GM12872 (cell line): ENCODE data around the gene CLNK.

Experiments
- TF ChIP-seq, protein P1 (sequence below): IDR thresholded peaks from 3 replicates; pipeline ENCODE4 v1.5.1; 2011; ENCODE audit warnings: low read depth, mild to moderate bottlenecking, low read length, moderate library complexity; ENCODE audit not compliant: insufficient read depth

The CLNK gene

GRCh38 chr4:10613926-10614478 is 70.6 kb downstream of the CLNK start:
- TF ChIP-seq, protein P1, sequence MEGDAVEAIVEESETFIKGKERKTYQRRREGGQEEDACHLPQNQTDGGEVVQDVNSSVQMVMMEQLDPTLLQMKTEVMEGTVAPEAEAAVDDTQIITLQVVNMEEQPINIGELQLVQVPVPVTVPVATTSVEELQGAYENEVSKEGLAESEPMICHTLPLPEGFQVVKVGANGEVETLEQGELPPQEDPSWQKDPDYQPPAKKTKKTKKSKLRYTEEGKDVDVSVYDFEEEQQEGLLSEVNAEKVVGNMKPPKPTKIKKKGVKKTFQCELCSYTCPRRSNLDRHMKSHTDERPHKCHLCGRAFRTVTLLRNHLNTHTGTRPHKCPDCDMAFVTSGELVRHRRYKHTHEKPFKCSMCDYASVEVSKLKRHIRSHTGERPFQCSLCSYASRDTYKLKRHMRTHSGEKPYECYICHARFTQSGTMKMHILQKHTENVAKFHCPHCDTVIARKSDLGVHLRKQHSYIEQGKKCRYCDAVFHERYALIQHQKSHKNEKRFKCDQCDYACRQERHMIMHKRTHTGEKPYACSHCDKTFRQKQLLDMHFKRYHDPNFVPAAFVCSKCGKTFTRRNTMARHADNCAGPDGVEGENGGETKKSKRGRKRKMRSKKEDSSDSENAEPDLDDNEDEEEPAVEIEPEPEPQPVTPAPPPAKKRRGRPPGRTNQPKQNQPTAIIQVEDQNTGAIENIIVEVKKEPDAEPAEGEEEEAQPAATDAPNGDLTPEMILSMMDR: no peak

DNA sequence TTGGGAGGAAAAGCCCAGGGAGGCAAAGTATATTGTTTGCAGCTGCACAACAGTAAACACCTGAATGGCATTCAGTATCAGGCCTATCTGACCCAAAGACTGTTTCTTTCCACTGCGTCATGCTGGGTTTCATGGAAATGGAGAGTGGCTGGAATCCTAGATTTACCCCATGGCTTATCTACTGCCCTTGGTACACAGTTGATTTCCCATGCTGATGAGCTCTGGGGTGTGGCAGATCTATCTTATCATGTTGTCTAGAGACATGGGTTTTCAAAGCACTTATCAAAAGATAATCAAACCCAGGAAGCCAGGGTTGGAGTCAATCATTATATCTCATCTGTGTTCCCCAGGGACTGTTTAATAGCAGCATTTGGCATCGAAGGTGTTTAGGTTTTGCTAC is 72.1 kb downstream of the CLNK start:
- TF ChIP-seq, protein P1: no peak

DNA sequence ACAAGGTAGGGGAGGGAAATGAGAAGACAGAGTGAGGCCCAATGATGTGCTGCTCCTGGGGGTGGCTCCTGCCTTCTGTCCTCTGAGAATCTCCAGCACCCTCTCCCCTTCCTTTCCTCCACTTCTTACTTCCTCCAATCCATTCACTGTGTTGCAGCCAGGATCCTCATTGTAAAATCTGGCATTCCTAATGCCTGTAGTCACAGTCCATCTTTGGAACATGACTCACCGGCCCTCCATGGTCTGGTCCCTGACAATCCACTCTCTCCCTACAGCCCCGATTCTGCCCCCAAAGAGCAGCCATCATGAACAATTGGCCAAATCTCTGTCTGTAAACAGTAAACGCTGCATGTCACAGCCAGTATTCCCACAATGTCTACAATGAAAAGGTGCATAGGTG is 72.9 kb downstream of the CLNK start:
- TF ChIP-seq, protein P1: no peak

- TF ChIP-seq, protein P1: no peak
Observed at GRCh38 chr4:10608501-10609219, 75.9 kb downstream of the CLNK start.

GRCh38 chr4:10607206-10607605 is 77.4 kb downstream of the CLNK start:
- TF ChIP-seq, protein P1: no peak

DNA sequence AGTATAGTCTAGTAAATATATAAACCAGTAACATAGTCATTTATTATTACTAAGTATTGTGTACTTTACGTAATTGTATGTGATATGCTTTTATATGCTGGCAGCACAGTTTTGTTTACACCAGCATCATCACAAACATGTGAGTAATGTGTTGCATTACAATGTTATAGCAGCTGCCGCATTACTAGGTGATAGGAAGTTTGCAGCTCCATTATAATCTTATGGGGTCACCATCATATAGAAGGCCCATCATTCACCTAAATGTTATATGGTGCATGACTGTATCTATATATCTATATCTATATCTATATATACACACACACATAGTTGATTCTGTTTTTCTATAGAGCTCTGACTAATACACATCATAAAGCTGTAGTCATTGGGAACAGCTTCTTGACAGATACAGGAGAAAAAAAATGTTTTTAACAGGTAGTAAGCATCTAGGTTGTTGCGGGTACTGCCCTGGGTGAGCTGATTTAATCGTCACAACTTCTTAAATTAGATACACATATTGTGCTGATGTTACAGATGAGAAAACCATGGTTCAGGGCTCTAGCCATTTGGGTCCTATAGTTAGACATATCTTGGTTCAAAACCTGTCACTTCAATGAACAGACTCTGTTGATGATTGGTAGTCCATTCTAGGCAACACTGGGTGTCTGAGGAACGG is 77.9 kb downstream of the CLNK start:
- TF ChIP-seq, protein P1: no peak

DNA sequence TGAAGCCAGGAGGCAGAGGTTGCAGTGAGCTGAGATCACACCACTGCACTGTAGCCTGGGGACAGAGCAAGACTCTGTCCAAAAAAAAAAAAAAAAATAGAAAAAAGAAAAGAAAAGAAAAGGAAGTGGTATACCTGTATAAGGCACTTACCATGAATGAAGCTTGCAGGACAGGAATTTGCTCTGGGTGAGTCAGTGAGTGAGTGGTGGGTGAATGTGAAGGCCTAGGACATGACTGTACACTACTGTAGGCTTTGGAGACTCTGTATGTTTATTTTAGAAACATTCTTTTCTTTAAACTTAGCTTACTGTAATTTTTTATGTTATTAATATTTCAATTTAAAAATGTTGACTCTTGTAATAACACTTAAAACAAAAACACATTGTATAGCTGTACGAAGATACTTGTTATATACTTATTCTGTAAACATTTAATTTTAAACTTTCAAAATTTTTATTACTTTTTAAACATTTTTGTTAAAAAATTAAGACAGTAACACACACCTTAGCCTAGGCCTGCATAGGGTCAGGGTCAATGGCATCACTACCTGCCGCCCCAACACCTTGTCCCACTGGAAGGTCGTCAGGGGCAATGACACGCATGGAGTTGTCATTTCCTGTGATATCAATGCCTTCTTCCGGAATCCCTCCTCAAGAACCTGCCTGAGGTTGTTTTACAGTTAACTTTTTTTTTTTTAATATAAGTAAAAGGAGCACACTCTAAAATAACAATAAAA is 78.7 kb downstream of the CLNK start:
- TF ChIP-seq, protein P1: no peak
